Measurements from ENCODE around the gene ZMYM2. TPM values are rescaled to one million over a fixed set of nuclear protein-coding genes. Genes with fewer than 3 reads are reported as not detected.

ZMYM2 gene
- total RNA-seq, 1 donor from 2014 or later, result 134 TPM

GRCh38 chr13:19952850-19953249 is 5.7 kb upstream of the ZMYM2 start:
- Mint-ChIP-seq H3K4me3 (no peak overlapping the region), H3K4me1 (no peaks in the 10 kb centered on the region), H3K27ac (ENCODE audit: unreplicated experiment) (no peak overlapping the region), H3K9me3 (no peaks in the 10 kb centered on the region), H3K36me3 (ENCODE audit: low read depth) (no peaks in the 10 kb centered on the region), H3K27me3 (ENCODE audit: low read depth) (no peaks in the 10 kb centered on the region)
- no peak for TF ChIP-seq CTCF (conservative IDR thresholded peaks at IDR 0.05)
- DNase-seq (ENCODE audit: low read depth, low spot score), result no peak

- Mint-ChIP-seq H3K36me3 (ENCODE audit: low read depth) (no peaks in the 10 kb centered on the region), H3K27me3 (ENCODE audit: low read depth) (peaks cover 2% of the 10 kb centered on the region), H3K4me3 (no peak overlapping the region), H3K4me1 (peaks cover 11% of the 10 kb centered on the region), H3K27ac (ENCODE audit: unreplicated experiment) (no peak overlapping the region), H3K9me3 (no peaks in the 10 kb centered on the region)
- no peak for TF ChIP-seq CTCF (conservative IDR thresholded peaks at IDR 0.05)
- DNase-seq (ENCODE audit: low read depth, low spot score), result no peak
These were observed 2.5 kb upstream of the ZMYM2 start for GRCh38 chr13:19955873-19956559.

GRCh38 chr13:19957320-19958154 is 990 bp upstream of the ZMYM2 start:
- Mint-ChIP-seq H3K27ac (ENCODE audit: unreplicated experiment) (peak overlapping the region; percentile 90), H3K9me3 (no peaks in the 10 kb centered on the region), H3K4me1 (peaks cover 23% of the 10 kb centered on the region), H3K27me3 (ENCODE audit: low read depth) (peaks cover 2% of the 10 kb centered on the region), H3K4me3 (peak overlapping the region; percentile 90), H3K36me3 (ENCODE audit: low read depth) (no peaks in the 10 kb centered on the region)
- TF ChIP-seq CTCF (conservative IDR thresholded peaks at IDR 0.05), result peak; percentile 79
- peak; percentile 66 for DNase-seq (ENCODE audit: low read depth, low spot score)

- DNase-seq (ENCODE audit: low read depth, low spot score), result peak; percentile 45
- Mint-ChIP-seq H3K9me3 (no peaks in the 10 kb centered on the region), H3K4me3 (peak overlapping the region; percentile 99), H3K4me1 (peaks cover 23% of the 10 kb centered on the region), H3K27ac (ENCODE audit: unreplicated experiment) (peak overlapping the region; percentile 97), H3K36me3 (ENCODE audit: low read depth) (no peaks in the 10 kb centered on the region), H3K27me3 (ENCODE audit: low read depth) (peaks cover 2% of the 10 kb centered on the region)
- no peak for TF ChIP-seq CTCF (conservative IDR thresholded peaks at IDR 0.05)
These were observed 759 bp downstream of the ZMYM2 start for GRCh38 chr13:19959141-19959830.

GRCh38 chr13:19959831-19960652 is 1.5 kb downstream of the ZMYM2 start:
- Mint-ChIP-seq H3K9me3 (no peaks in the 10 kb centered on the region), H3K27me3 (ENCODE audit: low read depth) (peaks cover 2% of the 10 kb centered on the region), H3K36me3 (ENCODE audit: low read depth) (no peaks in the 10 kb centered on the region), H3K27ac (ENCODE audit: unreplicated experiment) (peak overlapping the region; percentile 97), H3K4me1 (peaks cover 23% of the 10 kb centered on the region), H3K4me3 (peak overlapping the region; percentile 99)
- DNase-seq (ENCODE audit: low read depth, low spot score), result peak; percentile 67
- TF ChIP-seq CTCF (conservative IDR thresholded peaks at IDR 0.05), result peak; percentile 83

Data from neural crest cell (in vitro differentiated cells).